CD4-positive, alpha-beta T cell treated with Interleukin-17A for 1 hour (primary cell): Measurements from ENCODE around the gene GDAP1L1.
A peak's percentile ranks its signal among the peaks of the same experiment; 100 is the strongest.
"Not testable (repeated sequence)": the region's sequence is repeated elsewhere in the genome, so short reads cannot be mapped to it uniquely, and the experiment has no call there.

Source experiments
- DNase-seq: peaks from one replicate; pipeline ENCODE4 v3.0.0-alpha.2; 2020

Gene GDAP1L1

GRCh38 chr20:44221368-44221954 lies 25.6 kb upstream of the GDAP1L1 start:
- no peak for DNase-seq

GRCh38 chr20:44222027-44222426 lies 25.1 kb upstream of the GDAP1L1 start:
- no peak for DNase-seq

- no peak for DNase-seq
Observed at GRCh38 chr20:44222633-44223368, 24.3 kb upstream of the GDAP1L1 start.

GRCh38 chr20:44223721-44224120 lies 23.4 kb upstream of the GDAP1L1 start:
- DNase-seq: no peak

- no peak for DNase-seq
Observed at GRCh38 chr20:44224637-44225036, 22.5 kb upstream of the GDAP1L1 start.

GRCh38 chr20:44228465-44229258 lies 18.4 kb upstream of the GDAP1L1 start:
- DNase-seq: no peak

GRCh38 chr20:44231193-44231592 lies 15.9 kb upstream of the GDAP1L1 start:
- DNase-seq: no peak

- DNase-seq: no peak
Observed at GRCh38 chr20:44231713-44232468, 15.2 kb upstream of the GDAP1L1 start.

GRCh38 chr20:44232469-44232856 lies 14.6 kb upstream of the GDAP1L1 start:
- DNase-seq: not testable (repeated sequence)

- no peak for DNase-seq
Observed at GRCh38 chr20:44233436-44234016, 13.6 kb upstream of the GDAP1L1 start.

- no peak for DNase-seq
Observed at GRCh38 chr20:44234566-44235317, 12.4 kb upstream of the GDAP1L1 start.

GRCh38 chr20:44235702-44236101 lies 11.4 kb upstream of the GDAP1L1 start:
- no peak for DNase-seq

GRCh38 chr20:44236840-44237239 lies 10.3 kb upstream of the GDAP1L1 start:
- not testable (repeated sequence) for DNase-seq

- DNase-seq: no peak
Observed at GRCh38 chr20:44241796-44242195, 5.3 kb upstream of the GDAP1L1 start.

GRCh38 chr20:44245977-44246376 lies 1.1 kb upstream of the GDAP1L1 start:
- DNase-seq: no peak

- DNase-seq: peak; percentile 3
Observed at GRCh38 chr20:44247586-44248409, 690 bp downstream of the GDAP1L1 start.

GRCh38 chr20:44248410-44248759 lies 1.3 kb downstream of the GDAP1L1 start:
- no peak for DNase-seq

GRCh38 chr20:44251284-44251683 lies 4.2 kb downstream of the GDAP1L1 start:
- no peak for DNase-seq

GRCh38 chr20:44253528-44253927 lies 6.4 kb downstream of the GDAP1L1 start:
- DNase-seq: no peak

- DNase-seq: no peak
Observed at GRCh38 chr20:44254073-44254472, 7.0 kb downstream of the GDAP1L1 start.

- DNase-seq: no peak
Observed at GRCh38 chr20:44255942-44256341, 8.8 kb downstream of the GDAP1L1 start.
